Thyroid gland (tissue), 4 donors: ENCODE data around the gene OTOG.

Experiments
- POLR2A ChIP-seq, 2 donors: fragments of 450-650 bp; IDR thresholded peaks; one replicate each; pipeline ENCODE4 v1.6.1; 2017; ENCODE audit warnings: antibody characterized with exemption in 2 of 2, mild to moderate bottlenecking in 2 of 2, moderate library complexity in 1 of 2
- TF ChIP-seq, protein P1 (sequence below), 6 experiments: fragments of 200-600 bp in 3 of 6; fragments of 450-650 bp in 3 of 6; sonication (generic) in 3 of 6; IDR thresholded peaks; one replicate each; pipeline ENCODE4 v1.5.1; 2016 to 2019; ENCODE audit warnings: antibody characterized with exemption in 6 of 6, mild to moderate bottlenecking in 2 of 6, inconsistent platforms in 1 of 6, moderate library complexity in 1 of 6

DNA sequence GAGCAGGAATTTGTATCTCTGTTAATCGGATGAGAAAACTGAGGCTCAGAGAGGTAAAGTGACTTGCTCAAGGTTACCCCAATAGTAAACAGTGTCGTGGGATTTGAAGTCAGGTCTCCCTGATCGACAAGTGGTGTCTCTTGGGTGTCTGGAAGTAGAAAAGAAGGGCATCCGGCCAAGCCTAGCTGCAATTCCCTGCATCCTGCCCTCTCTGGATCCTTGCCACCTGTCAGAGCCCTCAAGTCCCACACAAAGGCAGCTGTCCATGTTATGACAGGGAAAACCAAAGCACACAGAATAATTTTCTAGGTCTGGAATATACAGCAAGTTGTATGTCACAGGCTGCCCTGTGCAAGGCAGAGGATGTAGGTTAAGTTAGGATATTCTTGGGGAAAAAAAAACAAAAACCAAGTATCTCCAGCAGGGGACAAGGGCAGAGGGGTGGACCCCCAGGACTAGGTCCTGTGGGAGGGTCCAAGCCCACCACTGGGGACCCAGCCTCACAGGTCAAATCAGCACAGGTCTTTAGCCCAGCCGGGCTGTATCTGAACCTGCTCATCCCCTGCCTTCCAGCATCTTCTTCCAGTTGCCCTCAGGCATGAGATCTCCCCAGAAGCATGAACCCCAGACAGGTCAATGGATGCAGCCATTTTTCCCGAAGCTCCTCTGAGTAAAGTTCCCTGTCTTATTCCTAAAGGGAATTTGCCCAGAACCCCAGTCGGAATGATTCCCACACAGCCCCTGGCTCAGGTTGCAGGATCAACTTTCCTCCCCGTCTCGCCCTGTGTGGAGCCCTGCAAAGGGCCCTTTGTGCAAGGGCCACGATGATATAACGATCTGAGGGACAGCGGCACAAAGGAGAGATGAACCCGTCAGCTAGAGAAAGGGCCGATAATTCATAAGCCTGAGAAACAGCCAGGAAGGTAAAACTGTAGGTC, 17.9 kb upstream of the OTOG start:
- TF ChIP-seq, protein P1, sequence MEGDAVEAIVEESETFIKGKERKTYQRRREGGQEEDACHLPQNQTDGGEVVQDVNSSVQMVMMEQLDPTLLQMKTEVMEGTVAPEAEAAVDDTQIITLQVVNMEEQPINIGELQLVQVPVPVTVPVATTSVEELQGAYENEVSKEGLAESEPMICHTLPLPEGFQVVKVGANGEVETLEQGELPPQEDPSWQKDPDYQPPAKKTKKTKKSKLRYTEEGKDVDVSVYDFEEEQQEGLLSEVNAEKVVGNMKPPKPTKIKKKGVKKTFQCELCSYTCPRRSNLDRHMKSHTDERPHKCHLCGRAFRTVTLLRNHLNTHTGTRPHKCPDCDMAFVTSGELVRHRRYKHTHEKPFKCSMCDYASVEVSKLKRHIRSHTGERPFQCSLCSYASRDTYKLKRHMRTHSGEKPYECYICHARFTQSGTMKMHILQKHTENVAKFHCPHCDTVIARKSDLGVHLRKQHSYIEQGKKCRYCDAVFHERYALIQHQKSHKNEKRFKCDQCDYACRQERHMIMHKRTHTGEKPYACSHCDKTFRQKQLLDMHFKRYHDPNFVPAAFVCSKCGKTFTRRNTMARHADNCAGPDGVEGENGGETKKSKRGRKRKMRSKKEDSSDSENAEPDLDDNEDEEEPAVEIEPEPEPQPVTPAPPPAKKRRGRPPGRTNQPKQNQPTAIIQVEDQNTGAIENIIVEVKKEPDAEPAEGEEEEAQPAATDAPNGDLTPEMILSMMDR (IDR thresholded peaks at IDR 0.05): no peak
- TF ChIP-seq POLR2A (IDR thresholded peaks at IDR 0.05): no peak
